Spinal cord (tissue), 10 donors: ENCODE results near the gene SLC13A1. TPM values are rescaled to one million over a fixed set of nuclear protein-coding genes. Genes with fewer than 3 reads are reported as not detected.
A peak's percentile ranks its signal among the peaks of the same experiment; 100 is the strongest.
"Not testable (repeated sequence)": the region's sequence is repeated elsewhere in the genome, so short reads cannot be mapped to it uniquely, and the experiment has no call there.

Experiments used
- DNase-seq, 6 donors: peaks; one replicate each; pipeline versions ENCODE4 v3.0.0 to v3.0.0-alpha.2; 2013 to 2015; ENCODE audit warnings: low spot score in 6 of 6, low read depth in 4 of 6
- H3K27ac ChIP-seq: one replicate; pipeline ENCODE4 v1.5.1; 2013; ENCODE audit warnings: low read depth, low read length, control low read depth
- H3K27me3 ChIP-seq: one replicate; pipeline ENCODE4 v1.6.1; 2013; ENCODE audit warnings: low read length; ENCODE audit not compliant: control insufficient read depth, insufficient read depth
- H3K36me3 ChIP-seq: one replicate; pipeline ENCODE4 v1.6.1; 2013; ENCODE audit warnings: low read length; ENCODE audit not compliant: control insufficient read depth, insufficient read depth
- H3K4me1 ChIP-seq: one replicate; pipeline ENCODE4 v1.6.1; 2013; ENCODE audit warnings: low read length; ENCODE audit not compliant: control insufficient read depth, insufficient read depth
- H3K4me3 ChIP-seq: one replicate; pipeline ENCODE4 v1.5.1; 2013; ENCODE audit warnings: low read depth, low read length, control low read depth
- H3K9me3 ChIP-seq: one replicate; pipeline ENCODE4 v1.6.1; 2013; ENCODE audit warnings: low read length; ENCODE audit not compliant: control insufficient read depth, insufficient read depth
- WGBS: methylation state at CpG from one replicate; pipeline ENCODE4 v1.1.5; 2013; ENCODE audit warnings: missing lambda C conversion rate; ENCODE audit not compliant: insufficient coverage; 5-methylcytosine and 5-hydroxymethylcytosine counted together
- long read RNA-seq, 4 donors: transcript quantifications; one replicate each; lab custom pipeline, GENCODE V29; 2026
- polyA plus RNA-seq, 2 donors: library from polyadenylated mRNA; unstranded; fragments of 120-200 nt; gene quantifications; one replicate each; pipeline ENCODE4 v1.2.1, GENCODE V29; 2013; ENCODE audit not compliant: insufficient read length in 2 of 2
- total RNA-seq, 2 donors: library from RNA; depleted of rRNA in 1 of 2; stranded (reverse); fragments of 120-200 nt in 1 of 2; fragments of >200 nt in 1 of 2; gene quantifications; one replicate each; pipeline versions ENCODE4 v1.2.3 to v1.2.4, GENCODE V29; 2013 to 2014
- donor health status: healthy.

SLC13A1 gene, protein sequence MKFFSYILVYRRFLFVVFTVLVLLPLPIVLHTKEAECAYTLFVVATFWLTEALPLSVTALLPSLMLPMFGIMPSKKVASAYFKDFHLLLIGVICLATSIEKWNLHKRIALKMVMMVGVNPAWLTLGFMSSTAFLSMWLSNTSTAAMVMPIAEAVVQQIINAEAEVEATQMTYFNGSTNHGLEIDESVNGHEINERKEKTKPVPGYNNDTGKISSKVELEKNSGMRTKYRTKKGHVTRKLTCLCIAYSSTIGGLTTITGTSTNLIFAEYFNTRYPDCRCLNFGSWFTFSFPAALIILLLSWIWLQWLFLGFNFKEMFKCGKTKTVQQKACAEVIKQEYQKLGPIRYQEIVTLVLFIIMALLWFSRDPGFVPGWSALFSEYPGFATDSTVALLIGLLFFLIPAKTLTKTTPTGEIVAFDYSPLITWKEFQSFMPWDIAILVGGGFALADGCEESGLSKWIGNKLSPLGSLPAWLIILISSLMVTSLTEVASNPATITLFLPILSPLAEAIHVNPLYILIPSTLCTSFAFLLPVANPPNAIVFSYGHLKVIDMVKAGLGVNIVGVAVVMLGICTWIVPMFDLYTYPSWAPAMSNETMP
- total RNA-seq (not detected), polyA plus RNA-seq (under 1 TPM in 1 of 2 donors, not detected in 1; 0.15 TPM)
- long read RNA-seq, donor 1 = 0 reads
- long read RNA-seq, donor 2 = 0 reads
- long read RNA-seq, donor 3 = 0 reads
- long read RNA-seq, donor 4 = 0 reads

DNA sequence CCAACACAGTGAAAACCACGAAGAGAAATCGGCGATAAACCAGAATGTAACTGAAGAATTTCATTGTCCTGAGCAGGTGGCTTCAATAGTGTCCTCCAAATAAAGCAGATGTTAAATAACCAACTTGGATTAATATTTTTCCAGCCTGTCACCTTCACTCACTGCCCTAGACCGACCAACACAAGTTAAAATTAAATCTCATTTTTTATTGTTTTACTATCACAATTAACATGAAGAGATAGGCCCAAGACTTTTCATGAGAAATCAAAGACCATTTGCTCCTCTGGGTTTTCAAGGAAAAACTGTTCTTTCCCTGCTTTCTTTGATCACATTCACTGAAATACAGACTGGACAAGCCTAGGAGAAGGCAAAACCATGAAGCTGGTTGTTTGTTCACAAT, at the start of gene SLC13A1:
SLC13A1 (minus strand) TSS at position 87 of the 400 bp plus-strand sequence; CDS start at position 64, 23 bp downstream.
- Histone ChIP-seq H3K4me3 (no peak within 1 kb of the TSS), H3K27ac (no peak within 1 kb of the TSS), H3K27me3 (no peaks in the 10 kb centered on the region), H3K4me1 (no peaks in the 10 kb centered on the region), H3K36me3 (no peaks in the 10 kb centered on the region), H3K9me3 (no peaks in the 10 kb centered on the region)
- DNase-seq = no peak
- 96% methylated on average over 4 of the region's 4 CpGs for WGBS

DNA sequence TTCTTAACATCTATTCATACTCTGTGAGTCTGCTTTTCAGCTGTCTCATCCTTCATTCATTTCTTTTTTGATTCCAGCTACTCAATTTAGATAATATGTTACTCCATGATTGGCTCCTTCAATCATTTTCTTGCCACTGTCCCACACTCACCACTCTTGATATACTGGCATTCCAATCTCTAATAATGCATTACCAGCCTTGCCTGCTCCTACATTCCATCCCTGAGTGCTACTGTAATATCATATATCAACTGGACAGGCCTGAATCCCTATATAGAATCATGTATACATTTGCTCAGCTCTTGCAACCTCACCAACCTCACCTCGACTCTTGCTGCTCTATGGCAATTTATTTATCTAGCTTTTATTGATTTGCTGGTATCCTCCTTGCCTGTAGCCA, 45.0 kb upstream of the SLC13A1 start:
- Histone ChIP-seq H3K36me3 (no peaks in the 10 kb centered on the region), H3K4me3 (no peak overlapping the region), H3K9me3 (no peaks in the 10 kb centered on the region), H3K4me1 (no peaks in the 10 kb centered on the region), H3K27ac (no peak overlapping the region), H3K27me3 (no peaks in the 10 kb centered on the region)
- DNase-seq = no peak
- no CpG with 5 or more reads among the region's 1 CpG for WGBS

DNA sequence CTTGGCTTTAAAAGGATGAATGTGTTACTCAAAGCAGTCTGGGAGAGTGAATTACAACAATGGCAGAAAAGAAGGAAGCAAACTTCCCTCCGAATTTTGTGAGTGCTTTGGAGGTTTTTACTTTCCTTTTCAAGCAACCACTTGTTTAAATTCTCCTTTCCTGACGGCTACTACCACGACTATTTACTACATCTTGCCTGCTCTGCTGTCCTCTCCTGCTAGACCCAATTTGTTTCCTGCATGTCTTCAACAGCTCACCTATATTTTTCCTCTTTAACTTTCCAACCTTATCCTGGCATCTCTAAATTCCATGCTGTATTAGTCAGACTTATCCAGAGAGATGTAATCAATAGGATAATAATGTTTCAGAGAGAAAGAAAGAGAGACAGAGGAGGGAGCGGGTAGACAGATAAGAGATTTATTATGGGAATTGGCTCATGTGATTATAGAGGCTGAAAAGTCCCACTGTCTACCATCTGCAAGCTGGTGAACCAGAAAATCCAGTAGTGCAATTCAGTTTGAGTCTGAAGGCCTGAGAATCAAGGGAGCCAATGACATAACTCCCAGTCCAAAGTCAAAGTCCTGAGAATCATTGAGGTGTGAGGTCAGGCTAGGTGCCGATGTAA, 42.8 kb upstream of the SLC13A1 start:
- 43% methylated on average over 4 of the region's 5 CpGs for WGBS
- H3K4me1 ChIP-seq = no peaks in the 10 kb centered on the region
- no peaks in the 10 kb centered on the region for H3K27me3 ChIP-seq
- H3K4me3 ChIP-seq = no peak overlapping the region
- no peaks in the 10 kb centered on the region for H3K36me3 ChIP-seq
- H3K9me3 ChIP-seq = no peaks in the 10 kb centered on the region
- DNase-seq = peak in 2 of 6 donors; percentile 18 to 28
- no peak overlapping the region for H3K27ac ChIP-seq

DNA sequence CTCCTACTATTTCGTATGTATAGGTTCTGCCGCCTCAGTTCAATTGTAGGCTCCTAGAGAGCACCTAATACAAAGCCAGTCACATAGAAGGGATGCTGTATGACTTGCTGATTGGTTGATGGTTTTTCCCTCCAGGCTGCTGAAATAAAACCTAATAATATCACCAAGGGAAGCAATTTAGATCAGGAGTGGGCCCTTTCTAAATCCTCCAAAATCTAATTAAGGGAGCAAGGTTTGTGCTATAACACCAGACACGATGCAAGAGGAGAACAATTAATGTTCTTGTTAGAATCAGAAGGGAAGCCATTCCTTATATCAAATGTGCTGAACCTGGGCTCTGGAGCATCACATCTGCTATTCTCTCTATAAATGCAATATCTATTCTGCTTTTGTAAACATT, 42.0 kb upstream of the SLC13A1 start:
- WGBS = 40% methylated on average over 1 of the region's 3 CpGs
- H3K4me1 ChIP-seq = no peaks in the 10 kb centered on the region
- H3K36me3 ChIP-seq = no peaks in the 10 kb centered on the region
- DNase-seq = peak in 1 of 6 donors; percentile 81
- no peak overlapping the region for H3K27ac ChIP-seq
- no peaks in the 10 kb centered on the region for H3K9me3 ChIP-seq
- no peaks in the 10 kb centered on the region for H3K27me3 ChIP-seq
- H3K4me3 ChIP-seq = no peak overlapping the region

DNA sequence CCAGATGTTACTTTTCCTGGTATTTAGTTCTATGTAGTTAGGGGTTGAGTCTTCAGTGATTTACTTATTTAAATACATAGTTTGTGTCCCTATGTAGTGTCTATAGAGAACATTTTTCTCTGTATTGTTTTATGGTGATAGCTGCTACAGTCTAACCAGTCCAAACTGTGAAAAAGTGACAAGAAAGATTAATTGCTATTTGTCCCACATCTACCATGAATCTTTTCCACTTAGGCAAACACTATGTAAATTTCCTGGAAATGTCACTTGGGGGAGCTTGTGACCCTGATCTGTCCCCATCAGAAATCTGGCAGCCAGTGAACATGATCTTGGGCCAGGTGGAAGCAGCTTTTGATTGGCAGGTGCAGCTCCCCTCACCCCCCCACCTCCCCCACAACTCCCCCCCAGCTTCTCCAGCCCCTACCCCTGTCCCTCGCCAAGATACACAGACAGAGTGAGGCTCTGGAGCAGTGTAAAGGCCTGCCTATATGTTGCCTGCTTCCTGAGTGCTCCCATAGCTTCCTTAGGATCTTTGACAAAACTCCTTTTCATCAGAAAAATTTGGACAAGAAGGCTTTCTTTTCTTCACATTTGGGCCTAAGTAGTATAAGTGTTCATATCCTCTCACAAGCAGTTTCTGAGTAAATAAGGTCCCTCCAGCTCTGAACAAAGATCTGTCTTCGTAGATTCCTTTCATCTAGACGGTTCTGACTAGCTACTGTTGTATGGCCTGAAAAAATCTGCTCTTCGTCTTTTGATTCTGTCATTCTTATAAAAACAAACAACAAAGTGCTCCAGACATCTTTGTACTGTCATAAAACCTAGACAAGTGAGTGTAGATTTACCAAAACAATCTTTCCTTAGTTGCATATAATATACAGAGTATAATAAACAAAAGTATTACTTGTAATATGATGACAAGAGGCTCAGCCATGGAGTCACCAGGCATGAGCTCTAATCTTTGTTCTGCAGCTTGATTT, 31.5 kb upstream of the SLC13A1 start:
- Histone ChIP-seq H3K4me3 (no peak overlapping the region), H3K9me3 (no peaks in the 10 kb centered on the region), H3K36me3 (no peaks in the 10 kb centered on the region), H3K4me1 (peaks cover 4% of the 10 kb centered on the region), H3K27me3 (no peaks in the 10 kb centered on the region), H3K27ac (no peak overlapping the region)
- peak in 1 of 6 donors; percentile 32 for DNase-seq
- WGBS = 60% methylated on average over 3 of the region's 4 CpGs

DNA sequence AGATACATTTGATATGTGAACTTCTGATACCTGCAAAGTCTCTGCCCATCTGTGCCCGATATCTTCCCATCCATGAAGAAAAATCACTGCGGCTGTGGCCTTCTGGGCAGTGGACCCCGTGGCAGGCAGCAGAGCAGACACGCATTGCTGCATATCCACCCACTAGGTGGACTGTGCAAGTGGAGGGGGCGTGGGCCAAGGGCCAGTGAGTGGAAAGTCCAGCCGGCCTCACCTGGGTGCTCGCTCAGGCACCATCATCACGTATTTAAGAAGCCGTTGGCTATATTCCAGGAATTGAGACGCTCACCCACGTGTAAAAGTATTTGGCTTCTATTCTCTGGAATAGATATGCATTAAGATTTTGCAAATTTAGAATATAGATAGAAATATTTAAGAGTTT, 30.8 kb upstream of the SLC13A1 start:
- Histone ChIP-seq H3K27me3 (no peaks in the 10 kb centered on the region), H3K4me1 (peaks cover 4% of the 10 kb centered on the region), H3K36me3 (no peaks in the 10 kb centered on the region), H3K4me3 (no peak overlapping the region), H3K9me3 (no peaks in the 10 kb centered on the region), H3K27ac (no peak overlapping the region)
- 90% methylated on average over 7 of the region's 11 CpGs for WGBS
- no peak for DNase-seq

DNA sequence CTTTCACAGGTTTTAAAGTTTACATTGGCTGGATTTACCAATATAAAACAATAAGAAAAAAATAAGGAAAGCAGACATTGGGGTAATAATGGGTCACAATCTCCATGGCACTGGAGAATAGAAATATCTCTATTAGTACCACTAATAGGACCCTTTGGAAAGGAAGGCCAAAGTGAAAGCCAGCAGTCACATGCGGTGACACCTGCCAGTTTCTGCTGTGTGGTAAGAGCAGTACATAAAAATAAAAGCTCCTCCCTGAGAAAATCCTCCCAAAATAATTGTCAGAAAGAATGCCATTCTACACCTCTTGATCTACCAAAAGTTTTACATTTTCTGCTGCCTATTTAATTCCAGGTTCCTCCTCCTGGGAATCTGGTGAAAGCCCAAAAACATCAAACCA, 30.4 kb upstream of the SLC13A1 start:
- WGBS = no CpG with 5 or more reads among the region's 1 CpG
- Histone ChIP-seq H3K27me3 (no peaks in the 10 kb centered on the region), H3K4me1 (peaks cover 4% of the 10 kb centered on the region), H3K27ac (no peak overlapping the region), H3K4me3 (no peak overlapping the region), H3K36me3 (no peaks in the 10 kb centered on the region), H3K9me3 (no peaks in the 10 kb centered on the region)
- DNase-seq = no peak

DNA sequence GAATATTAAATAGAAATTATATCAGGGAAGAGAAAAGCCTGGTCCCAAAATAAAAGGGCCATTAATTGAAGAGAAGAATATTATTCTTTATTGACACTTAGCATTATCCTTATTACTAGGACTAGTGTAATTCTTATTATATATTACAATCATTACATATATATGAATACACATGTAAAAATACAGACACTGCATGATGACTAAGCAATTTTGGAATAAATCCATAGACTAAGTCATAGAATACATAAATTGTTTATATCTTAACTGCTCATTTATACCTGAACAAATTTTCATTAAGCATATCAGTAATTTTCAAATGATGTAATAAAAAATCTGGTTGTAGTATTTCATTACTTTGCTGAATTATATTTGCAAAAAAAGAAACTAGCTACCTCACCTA, 29.7 kb upstream of the SLC13A1 start:
- no peaks in the 10 kb centered on the region for H3K9me3 ChIP-seq
- no peak overlapping the region for H3K27ac ChIP-seq
- peaks cover 4% of the 10 kb centered on the region for H3K4me1 ChIP-seq
- no peak overlapping the region for H3K4me3 ChIP-seq
- DNase-seq = no peak
- no peaks in the 10 kb centered on the region for H3K36me3 ChIP-seq
- H3K27me3 ChIP-seq = no peaks in the 10 kb centered on the region

DNA sequence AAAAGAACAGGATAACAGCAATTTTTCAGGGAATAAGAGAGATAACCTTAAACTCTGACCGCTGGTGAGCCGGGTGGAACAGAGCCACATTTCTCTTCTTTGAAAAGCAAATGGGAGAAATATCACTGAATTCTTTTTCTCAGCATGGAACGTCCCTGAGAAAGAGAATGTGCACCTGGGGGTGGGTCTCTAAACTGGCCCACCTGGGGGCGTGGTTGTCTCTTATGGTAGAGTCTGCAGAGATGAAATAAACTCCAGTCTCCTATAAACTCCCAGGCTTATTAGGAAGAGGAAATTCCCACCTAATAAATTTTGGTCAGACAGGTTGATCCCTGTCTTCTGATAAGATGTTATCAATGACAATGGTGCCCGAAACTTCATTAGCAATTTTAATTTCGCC, 27.9 kb upstream of the SLC13A1 start:
- whole genome bisulfite sequencing = 86% methylated on average over 4 of the region's 6 CpGs
- not testable (repeated sequence) for DNase-seq, H3K4me1 ChIP-seq, H3K36me3 ChIP-seq, H3K9me3 ChIP-seq, H3K27me3 ChIP-seq, H3K4me3 ChIP-seq, H3K27ac ChIP-seq
